HG03039 (cell line): Measurements from ENCODE around the gene ZNF425.
"Not testable (repeated sequence)": the region's sequence is repeated elsewhere in the genome, so short reads cannot be mapped to it uniquely, and the experiment has no call there.

Experiments
- ATAC-seq: cut with Tn5 transposase; IDR thresholded peaks from one replicate; pipeline ENCODE4 v1.9.1; 2021; ENCODE audit warnings: mild to moderate bottlenecking, moderate library complexity; ENCODE audit not compliant: unreplicated experiment

ZNF425 gene

DNA sequence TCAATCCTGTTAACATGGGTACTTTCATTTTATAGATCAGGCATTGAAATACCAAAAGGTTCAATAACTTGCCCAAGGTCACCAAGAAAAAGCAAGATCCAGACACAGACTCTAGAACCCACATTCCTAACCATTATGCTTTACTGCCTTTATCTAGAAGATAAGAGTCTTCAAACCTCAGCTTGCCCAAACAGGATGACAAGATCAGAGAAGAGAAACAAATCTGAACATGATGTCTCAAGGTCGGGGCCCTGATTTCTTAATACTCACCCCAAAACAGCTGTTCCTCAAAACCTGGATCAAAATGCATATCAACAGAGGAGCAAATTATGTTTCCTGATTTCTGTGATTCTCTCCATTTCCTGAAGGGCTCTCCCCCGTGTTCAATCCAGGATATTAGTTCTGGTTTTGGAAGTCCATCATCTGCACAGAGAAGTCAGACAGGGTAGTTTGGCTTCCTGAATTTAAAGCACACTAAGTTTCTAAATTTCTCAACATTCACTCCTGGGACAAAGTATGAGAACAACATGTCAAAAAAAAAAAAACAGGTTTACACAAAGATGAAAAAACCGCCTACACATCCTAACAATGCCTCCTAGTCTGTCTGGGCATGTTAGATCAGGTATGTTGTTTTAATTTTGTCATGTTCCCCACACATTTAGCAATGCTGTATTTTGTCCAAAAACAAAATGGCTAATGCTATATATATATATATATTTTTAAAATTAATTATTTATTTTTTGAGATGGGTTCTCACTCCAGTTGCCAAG, 51.8 kb downstream of the ZNF425 start:
- no peak for ATAC-seq

GRCh38 chr7:149072438-149072775, 53.7 kb downstream of the ZNF425 start:
- ATAC-seq: no peak

DNA sequence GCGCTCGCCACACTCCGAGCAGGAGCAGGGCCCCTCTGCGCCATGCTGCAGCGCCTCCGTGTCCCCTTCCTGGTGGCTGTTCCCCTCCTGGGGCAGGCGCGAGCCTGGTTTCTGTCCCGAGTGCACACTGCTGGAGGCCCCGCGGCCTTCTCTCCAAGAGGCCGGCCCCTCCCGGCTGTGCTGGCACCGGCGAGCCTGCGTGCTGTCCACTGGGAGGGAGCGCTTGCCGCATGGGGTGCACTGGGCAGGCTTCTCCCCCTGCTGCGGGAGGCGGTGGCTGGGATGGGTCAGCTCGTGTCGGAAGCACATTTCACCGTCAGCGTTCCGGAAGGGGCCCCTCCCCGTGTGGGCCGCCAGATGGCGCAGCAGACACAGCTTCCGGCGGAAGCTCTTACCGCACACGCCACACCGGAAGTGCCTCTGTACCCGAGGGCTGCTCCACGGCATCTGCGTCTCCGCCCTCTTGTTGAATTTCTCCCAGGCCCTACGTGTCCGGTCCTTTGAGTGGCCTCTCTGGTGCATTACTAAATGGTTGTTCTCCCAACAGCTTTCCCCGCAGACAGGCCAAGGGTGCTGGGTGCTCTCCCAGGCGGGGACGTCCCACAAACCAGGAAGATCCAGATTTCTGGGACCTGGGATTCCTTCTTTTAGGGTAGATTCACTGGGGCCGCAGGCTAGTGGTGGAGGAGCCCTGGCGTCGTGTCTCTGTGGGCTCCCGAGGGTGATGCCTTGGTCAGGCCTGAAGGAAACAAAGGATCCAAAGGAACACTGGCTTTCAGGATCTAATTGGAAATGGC, 54.3 kb downstream of the ZNF425 start:
- ATAC-seq: no peak

- ATAC-seq: no peak
These were observed 54.9 kb downstream of the ZNF425 start for GRCh38 chr7:149071182-149071635.

- no peak for ATAC-seq
These were observed 55.6 kb downstream of the ZNF425 start for GRCh38 chr7:149070372-149071125.

DNA sequence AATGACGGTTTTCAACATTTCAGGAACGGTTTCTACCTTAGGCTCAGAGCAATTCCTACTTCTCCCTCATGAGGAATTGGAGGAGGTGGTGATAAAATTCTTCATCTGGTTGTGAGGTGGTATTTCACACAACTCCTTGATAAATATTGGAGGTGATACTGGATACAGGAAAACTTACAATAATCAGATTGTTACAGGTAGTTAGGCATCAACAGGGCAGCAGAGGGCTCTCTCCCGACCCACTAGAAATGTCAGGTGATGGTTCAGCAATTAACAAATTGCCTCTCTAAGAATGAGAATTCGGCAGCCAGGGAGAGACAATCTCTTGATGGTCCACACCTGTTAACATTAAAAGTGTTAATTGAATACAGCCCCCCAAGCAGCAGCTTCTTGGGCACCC, 58.3 kb downstream of the ZNF425 start:
- ATAC-seq: no peak

DNA sequence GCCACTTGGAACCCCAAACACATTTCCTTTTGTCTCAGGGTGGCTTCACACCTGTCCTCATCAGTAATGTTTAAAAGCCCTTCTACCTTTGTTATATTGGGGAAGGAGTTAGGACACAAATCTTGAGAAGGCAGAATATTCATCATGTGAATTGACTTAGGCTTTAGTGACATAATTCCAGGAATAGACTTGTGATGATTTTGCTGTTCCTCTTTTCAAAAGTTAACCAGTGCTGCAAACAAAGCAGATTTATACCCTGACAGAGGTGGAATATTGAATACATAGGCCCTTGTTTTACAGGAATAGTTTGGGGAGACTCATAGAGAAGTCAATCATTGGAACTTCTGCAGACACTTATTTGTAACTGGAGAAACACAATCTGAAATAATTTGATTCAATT, 62.6 kb downstream of the ZNF425 start:
- ATAC-seq: no peak

DNA sequence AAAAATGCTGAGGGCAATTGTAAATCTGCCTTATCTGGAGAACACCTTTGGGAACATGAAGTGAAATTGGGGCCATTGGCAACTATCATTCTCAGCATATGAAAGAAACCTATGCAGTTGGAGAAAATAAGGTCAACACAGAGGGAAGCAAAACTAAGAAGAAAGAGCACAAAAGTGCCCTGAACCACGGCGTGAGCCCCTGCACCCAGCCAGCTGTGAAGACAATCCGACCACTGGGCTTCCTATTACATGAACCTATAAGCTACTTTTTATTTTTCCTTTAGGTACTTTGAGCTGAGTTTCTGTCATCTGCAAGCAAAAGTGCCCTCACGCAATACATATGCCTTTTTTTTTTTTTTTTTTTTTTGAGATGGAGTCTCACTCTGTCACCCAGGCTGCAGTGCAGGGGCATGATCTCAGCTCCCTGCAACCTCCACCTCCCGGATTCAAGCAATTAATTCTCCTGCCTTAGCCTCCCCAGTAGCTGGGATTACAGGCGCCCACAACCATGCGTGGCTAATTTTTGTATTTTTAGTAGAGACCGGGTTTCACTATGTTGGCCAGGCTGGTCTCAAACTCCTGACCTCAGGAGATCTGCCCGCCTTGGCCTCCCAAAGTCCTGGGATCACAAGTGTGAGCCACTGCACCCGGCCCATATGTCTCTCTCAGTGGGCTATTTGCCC, 63.8 kb downstream of the ZNF425 start:
- not testable (repeated sequence) for ATAC-seq

DNA sequence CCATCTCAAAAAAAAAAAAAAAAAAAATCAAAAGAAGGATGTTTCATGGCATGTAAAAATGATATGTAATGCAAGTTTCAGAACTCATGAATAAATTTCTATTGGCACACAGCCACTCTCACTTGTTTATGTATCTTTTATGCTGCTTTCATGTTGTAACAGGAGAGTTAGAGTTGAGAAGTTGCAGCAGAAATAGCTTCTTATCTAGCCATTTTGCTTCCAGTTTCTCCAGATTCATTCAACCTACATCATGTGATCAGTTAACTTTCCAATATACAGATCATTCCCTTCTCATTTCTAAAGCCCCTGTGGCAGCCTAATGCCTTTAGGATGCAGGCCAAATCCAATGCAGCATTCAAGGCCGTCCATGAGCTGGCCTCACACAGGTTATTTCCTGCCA, 66.0 kb downstream of the ZNF425 start:
- no peak for ATAC-seq

- ATAC-seq: no peak
These were observed 72.2 kb downstream of the ZNF425 start for GRCh38 chr7:149053885-149054284.

- ATAC-seq: no peak
These were observed 72.7 kb downstream of the ZNF425 start for GRCh38 chr7:149053384-149053783.
